ENCODE results near the gene SUPV3L1. TPM values are rescaled to one million over a fixed set of nuclear protein-coding genes. Genes with fewer than 3 reads are reported as not detected.

The SUPV3L1 gene
- total RNA-seq, 4 donors from 2014 or later: 18.5 to 35.0 (median 30.6) TPM

DNA sequence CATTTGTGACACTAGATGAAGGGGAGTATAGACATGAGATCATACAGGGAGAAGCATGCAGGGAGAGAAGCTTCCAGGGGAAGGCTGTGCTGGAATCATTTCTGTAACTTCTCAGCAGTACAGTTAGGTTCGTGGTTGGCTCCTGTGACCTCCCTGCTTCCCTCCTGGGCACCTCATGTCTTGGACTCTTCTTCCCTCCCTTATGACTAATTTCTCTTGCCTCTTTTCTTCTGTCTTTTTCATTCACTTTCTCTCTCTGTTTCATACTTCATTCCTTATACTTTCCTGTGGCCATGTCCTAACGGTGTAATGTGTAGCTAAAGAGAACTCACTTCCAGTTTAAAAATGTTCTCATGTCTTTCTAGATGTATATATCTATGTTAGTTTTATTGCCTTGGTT, 21.0 kb downstream of the SUPV3L1 start:
- no peak for DNase-seq
- no peaks in the 10 kb centered on the region for H3K36me3 ChIP-seq
- H3K27ac ChIP-seq: no peak overlapping the region
- intact Hi-C loops (cut with DNase I; ENCODE audit: low total_unique reads): no loop called here
- no peaks in the 10 kb centered on the region for H3K9me3 ChIP-seq
- no peak overlapping the region for H3K4me3 ChIP-seq
- TF ChIP-seq POLR2A (IDR thresholded peaks at IDR 0.05): no peak
- TF ChIP-seq, protein P1, sequence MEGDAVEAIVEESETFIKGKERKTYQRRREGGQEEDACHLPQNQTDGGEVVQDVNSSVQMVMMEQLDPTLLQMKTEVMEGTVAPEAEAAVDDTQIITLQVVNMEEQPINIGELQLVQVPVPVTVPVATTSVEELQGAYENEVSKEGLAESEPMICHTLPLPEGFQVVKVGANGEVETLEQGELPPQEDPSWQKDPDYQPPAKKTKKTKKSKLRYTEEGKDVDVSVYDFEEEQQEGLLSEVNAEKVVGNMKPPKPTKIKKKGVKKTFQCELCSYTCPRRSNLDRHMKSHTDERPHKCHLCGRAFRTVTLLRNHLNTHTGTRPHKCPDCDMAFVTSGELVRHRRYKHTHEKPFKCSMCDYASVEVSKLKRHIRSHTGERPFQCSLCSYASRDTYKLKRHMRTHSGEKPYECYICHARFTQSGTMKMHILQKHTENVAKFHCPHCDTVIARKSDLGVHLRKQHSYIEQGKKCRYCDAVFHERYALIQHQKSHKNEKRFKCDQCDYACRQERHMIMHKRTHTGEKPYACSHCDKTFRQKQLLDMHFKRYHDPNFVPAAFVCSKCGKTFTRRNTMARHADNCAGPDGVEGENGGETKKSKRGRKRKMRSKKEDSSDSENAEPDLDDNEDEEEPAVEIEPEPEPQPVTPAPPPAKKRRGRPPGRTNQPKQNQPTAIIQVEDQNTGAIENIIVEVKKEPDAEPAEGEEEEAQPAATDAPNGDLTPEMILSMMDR (IDR thresholded peaks at IDR 0.05): no peak
- no peaks in the 10 kb centered on the region for H3K4me1 ChIP-seq
- no peaks in the 10 kb centered on the region for H3K27me3 ChIP-seq

DNA sequence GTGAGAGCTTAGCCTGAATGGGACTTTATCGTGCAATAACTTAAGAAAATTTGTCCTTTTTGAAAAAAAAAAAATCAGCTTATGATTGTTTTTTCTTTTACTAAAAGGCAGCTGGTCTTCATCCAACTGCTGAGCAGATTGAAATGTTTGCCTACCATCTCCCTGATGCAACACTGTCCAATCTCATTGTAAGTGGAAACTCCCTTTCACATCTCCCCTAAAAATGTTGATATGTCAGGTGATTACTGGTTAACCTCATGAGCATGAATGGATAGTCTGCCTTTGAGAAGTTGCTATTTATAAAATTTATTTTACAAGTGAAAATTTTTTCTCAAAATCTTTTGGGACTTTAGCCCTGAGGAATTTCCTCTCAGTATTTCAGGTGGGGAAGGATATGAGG, 22.3 kb downstream of the SUPV3L1 start:
- TF ChIP-seq POLR2A (IDR thresholded peaks at IDR 0.05): no peak
- TF ChIP-seq, protein P1 (IDR thresholded peaks at IDR 0.05): no peak
- Histone ChIP-seq H3K27me3 (no peaks in the 10 kb centered on the region), H3K4me1 (no peaks in the 10 kb centered on the region), H3K9me3 (no peaks in the 10 kb centered on the region), H3K4me3 (no peak overlapping the region), H3K36me3 (no peaks in the 10 kb centered on the region), H3K27ac (no peak overlapping the region)
- DNase-seq: no peak
- intact Hi-C loops (cut with DNase I; ENCODE audit: low total_unique reads): no loop called here

DNA sequence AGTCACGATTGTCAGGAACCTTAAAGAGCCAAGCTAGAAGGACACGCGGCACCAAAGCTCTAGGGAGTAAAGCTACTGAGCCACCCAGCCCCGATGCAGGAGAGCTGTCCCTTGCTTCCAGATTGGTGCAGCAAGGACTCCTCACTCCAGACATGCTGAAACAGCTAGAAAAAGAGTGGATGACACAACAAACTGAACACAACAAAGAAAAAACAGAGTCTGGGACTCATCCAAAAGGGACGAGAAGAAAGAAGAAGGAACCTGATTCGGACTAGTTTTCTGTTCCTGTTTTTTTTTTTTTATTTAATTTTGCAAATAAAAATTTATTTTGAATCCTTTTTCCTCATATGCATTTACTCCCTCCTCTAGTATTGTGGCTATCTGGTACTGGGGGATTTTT, 28.7 kb downstream of the SUPV3L1 start:
- H3K4me1 ChIP-seq: no peaks in the 10 kb centered on the region
- H3K27ac ChIP-seq: no peak overlapping the region
- TF ChIP-seq POLR2A (IDR thresholded peaks at IDR 0.05): no peak
- TF ChIP-seq, protein P1 (IDR thresholded peaks at IDR 0.05): no peak
- no peaks in the 10 kb centered on the region for H3K9me3 ChIP-seq
- intact Hi-C loops (cut with DNase I; ENCODE audit: low total_unique reads): no loop called here
- no peaks in the 10 kb centered on the region for H3K27me3 ChIP-seq
- no peak for DNase-seq
- no peaks in the 10 kb centered on the region for H3K36me3 ChIP-seq
- no peak overlapping the region for H3K4me3 ChIP-seq

DNA sequence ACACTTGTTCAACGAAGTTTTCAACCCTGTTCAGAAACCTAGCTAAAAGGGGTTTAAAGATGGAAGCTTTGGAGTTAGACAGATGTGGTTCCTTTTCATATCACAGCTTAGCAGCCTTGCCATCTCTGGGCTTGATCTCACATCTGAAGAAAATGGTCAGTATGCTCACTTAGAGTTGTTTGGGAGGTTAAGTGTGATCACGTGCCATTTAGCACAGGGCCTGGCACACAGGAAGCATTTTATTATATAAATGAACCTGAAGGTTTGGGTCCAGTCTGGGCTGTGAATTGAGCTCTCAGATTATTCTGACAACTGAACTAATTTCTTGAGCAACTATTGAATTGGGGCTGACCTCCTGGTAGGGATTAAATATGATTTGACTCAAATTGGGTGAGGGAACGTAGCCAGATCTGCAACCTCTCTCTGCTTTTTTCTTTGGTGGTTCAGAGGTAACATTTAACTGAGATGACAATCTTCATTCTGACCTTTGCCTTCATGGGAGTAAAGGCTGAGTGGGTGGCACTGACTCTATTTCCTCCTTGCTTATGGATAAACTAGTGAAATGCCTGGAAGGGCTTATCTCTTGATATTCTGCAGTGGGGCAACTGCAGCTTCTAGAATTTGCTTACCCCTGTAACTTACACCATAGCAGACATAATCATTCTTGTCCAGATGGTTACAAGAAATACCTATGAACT, 29.9 kb downstream of the SUPV3L1 start:
- Histone ChIP-seq H3K4me1 (no peaks in the 10 kb centered on the region), H3K27me3 (no peaks in the 10 kb centered on the region), H3K4me3 (no peak overlapping the region), H3K27ac (no peak overlapping the region), H3K9me3 (no peaks in the 10 kb centered on the region), H3K36me3 (no peaks in the 10 kb centered on the region)
- TF ChIP-seq POLR2A (IDR thresholded peaks at IDR 0.05): no peak
- TF ChIP-seq, protein P1 (IDR thresholded peaks at IDR 0.05): no peak
- intact Hi-C loops (cut with DNase I; ENCODE audit: low total_unique reads): no loop called here
- DNase-seq: no peak

DNA sequence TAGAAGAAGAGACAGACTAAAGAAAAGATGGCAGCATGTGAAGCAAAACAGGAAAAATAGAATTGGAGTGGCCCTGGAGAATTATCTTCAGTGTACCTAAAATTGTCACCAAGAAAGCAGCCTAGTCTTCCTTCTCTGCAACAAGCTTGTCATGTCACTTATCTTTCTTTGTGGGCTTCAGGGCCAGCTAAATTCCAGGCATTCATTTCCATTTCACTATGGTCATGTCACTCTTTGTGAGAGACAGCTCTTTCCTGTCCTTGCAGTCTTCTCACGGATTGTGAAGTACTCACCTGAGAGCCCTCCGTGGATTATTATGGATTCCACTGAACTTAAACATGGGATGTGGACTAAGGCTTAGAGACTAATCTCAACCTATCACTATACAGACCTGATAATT, 31.1 kb downstream of the SUPV3L1 start:
- no peaks in the 10 kb centered on the region for H3K36me3 ChIP-seq
- DNase-seq: no peak
- H3K4me1 ChIP-seq: peaks cover 0 to 3% of the 10 kb centered on the region in 2 donors
- TF ChIP-seq, protein P1 (IDR thresholded peaks at IDR 0.05): no peak
- TF ChIP-seq POLR2A (IDR thresholded peaks at IDR 0.05): no peak
- intact Hi-C loops (cut with DNase I; ENCODE audit: low total_unique reads): no loop called here
- H3K27ac ChIP-seq: no peak overlapping the region
- no peaks in the 10 kb centered on the region for H3K27me3 ChIP-seq
- H3K4me3 ChIP-seq: no peak overlapping the region
- no peaks in the 10 kb centered on the region for H3K9me3 ChIP-seq

Measured in uterus (tissue), 4 donors.